ENCODE measurements around the gene ANKRD13A. TPM values are rescaled to one million over a fixed set of nuclear protein-coding genes. Genes with fewer than 3 reads are reported as not detected.

Gene ANKRD13A
- total and polyA plus RNA-seq, 2 of the 13 experiments (the other 11 are each of a cell fraction or from before 2014, with no cell fraction given): 34.1 to 41.6 TPM

- peak; percentile 84 for TF ChIP-seq NFKBIZ (CRISPR knock-in tag; IDR thresholded peaks at IDR 0.05)
- TF ChIP-seq HMGA1 (CRISPR knock-in tag; conservative IDR thresholded peaks at IDR 0.05): no peak
- TF ChIP-seq ZNF33A (CRISPR knock-in tag; IDR thresholded peaks at IDR 0.05; ENCODE audit: borderline replicate concordance): no peak
- TF ChIP-seq ZNF205 (CRISPR knock-in tag; IDR thresholded peaks at IDR 0.05): 0 out of 2 replicates have a peak, but pooled peaks have one; percentile 34
- no peak for TF ChIP-seq BRCA1 (CRISPR knock-in tag; IDR thresholded peaks at IDR 0.05)
- no peak for TF ChIP-seq REL (CRISPR knock-in tag; conservative IDR thresholded peaks at IDR 0.05)
- TF ChIP-seq IRX3 (CRISPR knock-in tag; IDR thresholded peaks at IDR 0.05; ENCODE audit: borderline replicate concordance, low read depth): no peak
- peak; percentile 60 for TF ChIP-seq ATF1 (CRISPR knock-in tag; IDR thresholded peaks at IDR 0.05)
- no peak for TF ChIP-seq RELA (CRISPR knock-in tag; IDR thresholded peaks at IDR 0.05)
- no peak for TF ChIP-seq CENPT (CRISPR knock-in tag; IDR thresholded peaks at IDR 0.05; ENCODE audit: low read depth)
- no peak for TF ChIP-seq CREB3 (CRISPR knock-in tag; IDR thresholded peaks at IDR 0.05)
- TF ChIP-seq NR1H2 (CRISPR knock-in tag; IDR thresholded peaks at IDR 0.05; ENCODE audit: borderline replicate concordance, low read depth): no peak
- no peak for TF ChIP-seq PTBP1 (IDR thresholded peaks at IDR 0.05; ENCODE audit: low read depth, low read length, poor library complexity, severe bottlenecking)
- no peak for TF ChIP-seq ZNF788 (CRISPR knock-in tag; IDR thresholded peaks at IDR 0.05; ENCODE audit: borderline replicate concordance)
- peak in 1 of 2 experiments; percentile 46; a peak in 2 of 4 replicates for TF ChIP-seq ATF4 (CRISPR knock-in tag; IDR thresholded peaks at IDR 0.05)
- peak; percentile 63; the same call in 1 of the 2 replicates for TF ChIP-seq RXRA (CRISPR knock-in tag; IDR thresholded peaks at IDR 0.05)
- no peak for TF ChIP-seq ZNF550 (CRISPR knock-in tag; IDR thresholded peaks at IDR 0.05; ENCODE audit: borderline replicate concordance)
- no peak for TF ChIP-seq PHF5A (CRISPR knock-in tag; IDR thresholded peaks at IDR 0.05; ENCODE audit: low read depth, unreplicated experiment)
- peak; percentile 99 for TF ChIP-seq ZBTB3 (CRISPR knock-in tag; IDR thresholded peaks at IDR 0.05; ENCODE audit: borderline replicate concordance, low read depth)
- peak; percentile 79 to 80; a peak in 2 of 4 replicates for TF ChIP-seq EP300 (IDR thresholded peaks at IDR 0.05; ENCODE audit: low read depth in 2 of 2, low read length in 2 of 2)
- TF ChIP-seq EP300 (CRISPR knock-in tag; IDR thresholded peaks at IDR 0.05; ENCODE audit: borderline replicate concordance): peak; percentile 84
- no peak; the same call in 1 of the 2 replicates for TF ChIP-seq ZBED4 (CRISPR knock-in tag; IDR thresholded peaks at IDR 0.05; ENCODE audit: borderline replicate concordance)
- TF ChIP-seq ZNF253 (CRISPR knock-in tag; IDR thresholded peaks at IDR 0.05; ENCODE audit: borderline replicate concordance): no peak
- no peak for TF ChIP-seq ZNF776 (CRISPR knock-in tag; IDR thresholded peaks at IDR 0.05)
- TF ChIP-seq ZSCAN20 (CRISPR knock-in tag; IDR thresholded peaks at IDR 0.05; ENCODE audit: borderline replicate concordance): no peak
Observed at GRCh38 chr12:110039085-110039807, 40.0 kb downstream of the ANKRD13A start (continued).

All from HepG2 (cell line).